ENCODE measurements around the gene MTFR1L.

MTFR1L gene

GRCh38 chr1:25829046-25829445, 9.3 kb downstream of the MTFR1L start:
- DNase-seq (ENCODE audit: low read depth), result no peak
- TF ChIP-seq, protein P1, sequence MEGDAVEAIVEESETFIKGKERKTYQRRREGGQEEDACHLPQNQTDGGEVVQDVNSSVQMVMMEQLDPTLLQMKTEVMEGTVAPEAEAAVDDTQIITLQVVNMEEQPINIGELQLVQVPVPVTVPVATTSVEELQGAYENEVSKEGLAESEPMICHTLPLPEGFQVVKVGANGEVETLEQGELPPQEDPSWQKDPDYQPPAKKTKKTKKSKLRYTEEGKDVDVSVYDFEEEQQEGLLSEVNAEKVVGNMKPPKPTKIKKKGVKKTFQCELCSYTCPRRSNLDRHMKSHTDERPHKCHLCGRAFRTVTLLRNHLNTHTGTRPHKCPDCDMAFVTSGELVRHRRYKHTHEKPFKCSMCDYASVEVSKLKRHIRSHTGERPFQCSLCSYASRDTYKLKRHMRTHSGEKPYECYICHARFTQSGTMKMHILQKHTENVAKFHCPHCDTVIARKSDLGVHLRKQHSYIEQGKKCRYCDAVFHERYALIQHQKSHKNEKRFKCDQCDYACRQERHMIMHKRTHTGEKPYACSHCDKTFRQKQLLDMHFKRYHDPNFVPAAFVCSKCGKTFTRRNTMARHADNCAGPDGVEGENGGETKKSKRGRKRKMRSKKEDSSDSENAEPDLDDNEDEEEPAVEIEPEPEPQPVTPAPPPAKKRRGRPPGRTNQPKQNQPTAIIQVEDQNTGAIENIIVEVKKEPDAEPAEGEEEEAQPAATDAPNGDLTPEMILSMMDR (conservative IDR thresholded peaks at IDR 0.05; ENCODE audit: low read depth, low read length), result no peak
- H3K4me3 ChIP-seq (ENCODE audit: low read depth, low read length), result no peak overlapping the region

- no peak overlapping the region for H3K4me3 ChIP-seq (ENCODE audit: low read depth, low read length)
- peak; percentile 26 for DNase-seq (ENCODE audit: low read depth)
- TF ChIP-seq, protein P1 (conservative IDR thresholded peaks at IDR 0.05; ENCODE audit: low read depth, low read length), result no peak
These were observed 11.9 kb downstream of the MTFR1L start for GRCh38 chr1:25831569-25832196.

- H3K4me3 ChIP-seq (ENCODE audit: low read depth, low read length), result no peak overlapping the region
- DNase-seq (ENCODE audit: low read depth), result no peak
- TF ChIP-seq, protein P1 (conservative IDR thresholded peaks at IDR 0.05; ENCODE audit: low read depth, low read length), result no peak
These were observed 12.7 kb downstream of the MTFR1L start for GRCh38 chr1:25832336-25833037.

DNA sequence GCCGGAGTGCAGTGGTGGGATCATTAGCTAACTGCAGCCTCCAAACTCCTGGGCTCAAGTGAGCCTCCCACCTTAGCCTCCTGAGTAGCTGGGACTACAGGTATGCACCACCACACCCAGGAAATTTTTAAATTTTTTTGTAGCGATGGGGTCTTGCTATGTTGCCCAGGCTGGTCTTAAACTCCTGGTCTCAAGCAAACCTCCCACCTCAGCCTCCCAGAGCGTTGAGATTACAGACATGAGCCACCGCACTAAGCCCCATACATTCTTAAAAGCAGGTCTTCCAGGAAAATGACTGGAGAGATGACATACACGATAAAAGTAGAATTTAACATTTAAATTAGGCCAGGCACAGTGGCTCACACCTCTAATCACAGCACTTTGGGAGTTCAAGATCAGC, 13.4 kb downstream of the MTFR1L start:
- no peak overlapping the region for H3K4me3 ChIP-seq (ENCODE audit: low read depth, low read length)
- TF ChIP-seq, protein P1 (conservative IDR thresholded peaks at IDR 0.05; ENCODE audit: low read depth, low read length), result no peak
- DNase-seq (ENCODE audit: low read depth), result no peak

GRCh38 chr1:25834894-25835293, 15.1 kb downstream of the MTFR1L start:
- peak; percentile 32 for DNase-seq (ENCODE audit: low read depth)
- TF ChIP-seq, protein P1 (conservative IDR thresholded peaks at IDR 0.05; ENCODE audit: low read depth, low read length), result no peak
- no peak overlapping the region for H3K4me3 ChIP-seq (ENCODE audit: low read depth, low read length)

DNA sequence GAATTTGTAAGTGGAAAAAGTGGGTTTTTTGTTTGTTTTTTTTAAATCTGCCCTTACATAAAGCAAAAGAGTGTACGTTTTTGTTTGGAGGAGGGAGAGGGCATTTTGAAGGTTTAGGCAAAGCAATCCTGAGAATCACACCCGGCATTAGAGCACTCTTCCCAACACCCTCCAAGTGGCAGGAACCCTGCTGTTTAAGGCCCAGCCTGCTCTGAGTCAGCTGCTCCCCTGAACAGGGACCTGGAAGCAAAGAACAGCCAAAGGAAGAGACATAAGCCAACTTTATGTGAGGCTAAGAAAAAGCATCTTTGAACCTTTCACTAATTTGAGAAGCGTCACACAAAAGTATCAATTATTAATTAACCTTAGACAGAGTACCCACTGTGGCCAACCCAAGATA, 16.9 kb downstream of the MTFR1L start:
- no peak overlapping the region for H3K4me3 ChIP-seq (ENCODE audit: low read depth, low read length)
- TF ChIP-seq, protein P1 (conservative IDR thresholded peaks at IDR 0.05; ENCODE audit: low read depth, low read length), result no peak
- DNase-seq (ENCODE audit: low read depth), result peak; percentile 64

Measured in choroid plexus epithelial cell (primary cell).